ENCODE measurements around the gene ZC3H13. TPM values are rescaled to one million over a fixed set of nuclear protein-coding genes. Genes with fewer than 3 reads are reported as not detected.

Gene ZC3H13
- total RNA-seq, 1 donor from 2014 or later = 36.3 TPM

DNA sequence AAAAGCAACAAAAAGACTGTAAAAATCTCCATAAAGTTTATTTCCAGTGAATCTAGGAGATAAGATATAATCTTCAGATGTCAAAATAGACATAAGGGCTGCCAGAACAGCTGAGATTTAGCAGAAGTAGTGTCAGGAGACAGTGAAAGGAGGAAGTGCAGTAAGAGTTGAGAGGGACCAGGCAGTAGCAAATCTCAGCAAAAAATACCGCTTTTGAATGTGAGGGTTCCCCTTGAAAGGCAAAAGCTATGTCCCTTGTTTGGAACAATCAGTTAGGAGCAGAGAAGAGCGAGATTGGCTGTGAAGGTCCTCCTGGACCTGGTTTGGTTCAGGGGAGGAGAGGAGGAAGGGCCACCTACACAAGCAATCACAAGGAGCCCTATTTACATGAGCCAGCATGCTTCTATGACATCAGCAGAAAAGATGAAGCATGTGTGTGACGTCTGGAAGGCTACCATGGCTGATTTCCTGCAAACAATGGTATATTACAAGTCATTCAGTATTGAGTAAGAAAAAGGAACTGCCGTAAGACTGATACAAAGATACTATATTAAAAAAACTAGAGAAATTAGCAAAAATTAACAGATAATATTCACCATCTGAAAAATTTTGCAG lies 102.1 kb downstream of the ZC3H13 start:
- no peak for DNase-seq (ENCODE audit: low spot score in 2 of 2)
- no peak for FAIRE-seq

GRCh38 chr13:45949161-45949560 lies 103.4 kb downstream of the ZC3H13 start:
- FAIRE-seq = no peak
- DNase-seq (ENCODE audit: low spot score in 2 of 2) = no peak

GRCh38 chr13:45943965-45944364 lies 108.6 kb downstream of the ZC3H13 start:
- no peak for FAIRE-seq
- DNase-seq (ENCODE audit: low spot score in 2 of 2) = no peak

- DNase-seq (ENCODE audit: low spot score in 2 of 2) = no peak
- no peak for FAIRE-seq
Observed at GRCh38 chr13:45943120-45943519, 109.4 kb downstream of the ZC3H13 start.

- DNase-seq (ENCODE audit: low spot score in 2 of 2) (no peak), FAIRE-seq (no peak)
Observed at GRCh38 chr13:45941261-45941660, 111.3 kb downstream of the ZC3H13 start.

- DNase-seq (ENCODE audit: low spot score in 2 of 2) (no peak), FAIRE-seq (no peak)
Observed at GRCh38 chr13:45940061-45940460, 112.5 kb downstream of the ZC3H13 start.

- FAIRE-seq (no peak), DNase-seq (ENCODE audit: low spot score in 2 of 2) (no peak)
Observed at GRCh38 chr13:45936621-45937020, 115.9 kb downstream of the ZC3H13 start.

- no peak for FAIRE-seq
Observed at GRCh38 chr13:45934283-45934682, 118.3 kb downstream of the ZC3H13 start.

GRCh38 chr13:45933203-45933908 lies 119.2 kb downstream of the ZC3H13 start:
- no peak for DNase-seq (ENCODE audit: low spot score in 2 of 2)
- no peak for FAIRE-seq

More at GRCh38 chr13:45934283-45934682, 118.3 kb downstream of the ZC3H13 start:
- no peak for DNase-seq (ENCODE audit: low spot score in 2 of 2)

GRCh38 chr13:45932676-45933075 lies 119.9 kb downstream of the ZC3H13 start:
- DNase-seq (ENCODE audit: low spot score in 2 of 2) (no peak), FAIRE-seq (no peak)

GRCh38 chr13:45932172-45932571 lies 120.4 kb downstream of the ZC3H13 start:
- FAIRE-seq = no peak
- DNase-seq (ENCODE audit: low spot score in 2 of 2) = no peak

- FAIRE-seq (no peak), DNase-seq (ENCODE audit: low spot score in 2 of 2) (no peak)
Observed at GRCh38 chr13:45931211-45931610, 121.3 kb downstream of the ZC3H13 start.

DNA sequence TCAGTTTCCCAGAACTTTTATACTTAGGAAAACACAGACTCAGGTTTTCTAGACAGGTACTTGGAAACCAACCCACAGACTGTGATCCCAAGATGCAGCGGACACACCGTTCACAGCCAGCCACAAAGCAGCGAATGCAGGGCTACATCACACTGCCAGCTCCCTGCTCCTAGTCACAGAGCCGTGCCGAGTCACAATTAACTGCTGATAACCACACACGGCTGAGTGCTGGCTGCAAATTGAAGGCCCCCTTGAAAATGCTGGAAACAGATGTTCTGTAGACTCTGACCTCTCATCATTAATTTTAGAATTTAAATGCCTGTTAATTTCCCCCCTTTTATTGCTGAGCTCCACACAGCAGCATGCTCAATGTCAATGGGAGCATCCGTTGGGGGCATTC lies 122.4 kb downstream of the ZC3H13 start:
- FAIRE-seq (no peak), DNase-seq (ENCODE audit: low spot score in 2 of 2) (no peak)

DNA sequence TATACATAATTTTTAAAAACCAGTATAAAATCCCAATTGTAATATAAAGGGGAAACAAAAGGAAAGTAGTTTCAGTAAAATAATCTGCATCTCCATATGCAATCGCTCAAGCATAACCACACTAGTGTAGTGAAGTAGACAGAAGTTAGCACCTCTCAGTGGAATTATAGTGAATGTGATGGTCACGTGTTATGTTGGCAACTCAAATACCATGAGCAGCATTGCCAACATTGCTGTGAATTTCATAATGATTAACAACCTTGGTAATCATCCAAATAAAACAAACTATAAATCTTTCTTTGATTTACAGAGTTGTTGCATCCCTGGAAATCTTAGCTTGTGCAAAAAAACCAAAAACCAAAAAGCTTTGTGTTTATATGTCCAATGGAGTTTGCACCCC lies 123.7 kb downstream of the ZC3H13 start:
- FAIRE-seq (no peak), DNase-seq (ENCODE audit: low spot score in 2 of 2) (no peak)

DNA sequence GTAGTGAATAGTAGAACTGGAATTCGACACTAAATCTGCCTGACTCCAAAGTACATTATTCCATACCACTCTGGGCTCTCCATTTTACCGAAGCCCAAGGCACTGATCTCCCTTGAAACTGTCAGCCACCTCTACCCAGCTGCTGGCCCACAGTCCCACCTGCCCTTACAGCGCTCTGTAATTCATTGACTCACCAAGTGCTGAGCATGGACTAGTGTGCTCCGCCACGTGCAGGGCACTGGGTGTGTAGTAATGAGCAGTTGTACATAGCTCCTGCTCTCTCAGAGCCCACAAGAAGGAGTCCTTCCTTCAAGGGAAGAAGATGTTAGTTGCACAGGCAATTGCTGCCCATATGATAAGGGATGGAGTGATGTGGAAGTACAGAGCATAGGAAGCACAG lies 124.4 kb downstream of the ZC3H13 start:
- DNase-seq (ENCODE audit: low spot score in 2 of 2) = no peak
- FAIRE-seq = no peak

- DNase-seq (ENCODE audit: low spot score in 2 of 2) (no peak), FAIRE-seq (no peak)
Observed at GRCh38 chr13:45926741-45927140, 125.8 kb downstream of the ZC3H13 start.

DNA sequence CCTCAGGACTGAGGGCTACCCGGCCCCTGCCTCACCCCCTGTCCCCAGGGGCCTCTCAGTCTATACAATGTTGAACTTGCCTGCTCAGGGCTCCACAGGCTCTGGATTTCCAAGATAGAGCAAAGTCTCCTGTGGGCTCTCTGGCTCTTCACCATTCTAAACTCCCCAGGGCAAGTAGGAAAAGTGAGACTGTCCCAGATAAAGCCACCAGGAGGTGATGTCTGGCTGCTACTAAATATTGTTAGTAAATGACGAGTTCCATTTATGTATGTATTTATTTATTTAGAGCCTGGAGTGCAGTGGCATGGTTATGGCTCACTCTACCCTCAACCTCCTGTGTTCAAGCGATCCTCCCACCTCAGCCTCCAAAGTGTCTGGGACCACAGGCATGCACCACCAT lies 127.4 kb downstream of the ZC3H13 start:
- FAIRE-seq (no peak), DNase-seq (ENCODE audit: low spot score in 2 of 2) (no peak)

DNA sequence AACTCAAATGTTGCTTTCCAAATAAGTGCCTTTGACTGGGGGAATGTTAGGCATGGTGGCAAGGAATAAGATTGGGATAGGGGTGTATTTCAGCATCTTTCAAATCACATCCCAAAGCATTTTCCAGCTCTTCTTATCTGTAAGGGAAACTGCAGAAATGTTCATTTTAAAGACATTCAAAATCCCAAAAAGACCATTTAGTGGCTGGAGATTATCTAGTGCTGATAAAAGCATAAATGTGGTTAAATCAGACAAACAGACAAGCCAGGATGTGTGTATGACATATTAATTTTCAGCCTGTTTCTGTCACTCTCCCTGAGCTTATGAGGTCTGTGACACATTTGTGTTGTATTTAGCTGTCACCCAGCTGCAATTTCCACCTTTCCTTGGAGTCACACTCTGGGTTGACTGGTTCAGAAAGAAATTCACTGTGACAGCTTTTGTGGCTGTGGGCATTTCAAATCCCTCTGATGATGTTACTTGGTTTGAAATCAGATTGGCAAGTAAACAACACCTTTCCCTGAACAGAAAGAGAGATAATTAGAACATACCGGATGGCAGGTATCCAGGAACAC lies 131.3 kb downstream of the ZC3H13 start:
- no peak for FAIRE-seq
- DNase-seq (ENCODE audit: low spot score in 2 of 2) = no peak

- FAIRE-seq = no peak
- no peak for DNase-seq (ENCODE audit: low spot score in 2 of 2)
Observed at GRCh38 chr13:45918597-45918996, 133.9 kb downstream of the ZC3H13 start.

- FAIRE-seq = no peak
Observed at GRCh38 chr13:45917019-45917418, 135.5 kb downstream of the ZC3H13 start.

DNA sequence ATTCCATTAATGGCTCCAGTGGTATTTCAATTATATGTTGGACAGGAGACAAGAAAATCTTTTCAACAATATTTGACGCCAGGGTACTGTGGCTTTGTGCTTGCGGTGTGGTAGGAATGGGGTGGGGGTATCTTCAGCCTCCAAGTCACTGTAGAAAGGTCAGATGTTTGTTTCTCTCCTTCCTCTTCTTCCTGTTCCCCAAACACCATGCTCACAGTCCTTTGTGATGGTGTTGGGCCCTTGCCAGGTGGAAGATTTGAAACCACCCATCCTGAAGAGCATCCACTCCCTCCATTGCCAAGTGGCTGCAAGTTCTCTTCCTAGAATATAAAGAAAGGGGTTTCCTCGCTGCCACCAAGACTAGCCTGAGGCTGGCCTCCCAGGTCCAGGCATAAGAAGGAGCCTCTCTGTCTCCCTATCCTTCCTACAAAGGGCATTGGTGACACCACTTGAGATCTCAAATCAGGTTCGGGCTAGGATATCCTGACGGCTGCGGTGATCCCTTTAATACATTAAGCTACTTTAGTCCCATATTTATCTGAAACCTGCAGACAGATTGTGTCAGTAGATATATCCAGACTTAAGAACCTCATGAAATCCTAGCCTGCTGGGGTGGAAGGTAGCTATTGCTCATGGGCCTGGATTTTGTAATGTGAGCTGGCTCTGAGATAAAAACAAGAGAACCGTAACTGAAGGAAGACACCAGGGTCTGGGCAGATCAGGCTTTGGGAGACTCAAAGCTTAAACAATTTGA lies 136.7 kb downstream of the ZC3H13 start:
- DNase-seq (ENCODE audit: low spot score in 2 of 2) (no peak), FAIRE-seq (no peak)

More at GRCh38 chr13:45917019-45917418, 135.5 kb downstream of the ZC3H13 start:
- no peak for DNase-seq (ENCODE audit: low spot score in 2 of 2)

All from frontal cortex (tissue), 4 donors.